ENCODE data around the gene PADI2. TPM values are rescaled to one million over a fixed set of nuclear protein-coding genes. Genes with fewer than 3 reads are reported as not detected.

PADI2 gene
- total and polyA plus RNA-seq, 2 donors (not counting 1 experiment from before 2014, with no cell fraction given), result 0.25 to 14.2 TPM

DNA sequence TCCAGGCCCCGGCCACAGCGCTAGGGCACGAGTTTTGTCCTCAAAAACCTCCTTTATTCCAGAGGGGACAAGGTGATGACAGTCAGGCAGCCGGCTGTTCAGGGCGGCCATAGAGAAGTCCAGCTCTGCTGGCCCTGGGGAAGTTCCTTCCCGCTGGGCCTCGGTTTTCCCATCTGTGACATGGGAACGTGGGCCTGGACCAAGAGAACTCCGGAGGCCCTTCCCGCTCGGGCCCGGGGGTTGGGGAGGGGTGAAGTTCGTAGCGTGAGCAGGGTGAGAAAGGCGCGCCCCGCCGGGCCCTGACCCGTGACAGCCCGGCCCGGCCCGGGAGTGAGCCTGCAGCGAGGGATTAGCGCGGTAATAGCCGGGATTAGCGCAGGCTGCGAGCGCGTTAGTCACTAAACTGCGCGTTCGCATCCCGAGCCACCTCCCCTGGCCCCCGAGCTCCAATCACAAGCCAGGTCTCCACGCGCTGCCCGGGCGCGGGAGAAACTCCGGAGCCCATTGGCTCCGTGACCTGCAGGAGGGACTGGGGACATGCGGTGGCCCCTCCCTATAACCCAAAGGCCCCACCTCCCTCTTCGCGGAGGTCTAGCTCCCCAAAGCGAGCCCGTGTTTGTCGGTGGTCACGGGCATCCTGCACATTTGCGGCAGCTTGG lies 29.8 kb upstream of the PADI2 start:
- no peak overlapping the region for H3K4me2 ChIP-seq (replicated peaks; ENCODE audit: low read depth, low read length, poor library complexity, severe bottlenecking)
- intact Hi-C loops (cut with micrococcal nuclease), result no loop called here
- Mint-ChIP-seq H3K27me3 (peaks cover 38% of the 10 kb centered on the region), H3K4me3 (no peak overlapping the region), H3K4me1 (no peaks in the 10 kb centered on the region), H3K9me3 (ENCODE audit: insufficient read depth) (peaks cover 10% of the 10 kb centered on the region), H3K27ac (no peak overlapping the region)
- TF ChIP-seq EZH2 (IDR thresholded peaks at IDR 0.05; ENCODE audit: borderline replicate concordance, insufficient read depth, low read depth, low read length, poor library complexity, severe bottlenecking), result no peak
- TF ChIP-seq, protein P1, sequence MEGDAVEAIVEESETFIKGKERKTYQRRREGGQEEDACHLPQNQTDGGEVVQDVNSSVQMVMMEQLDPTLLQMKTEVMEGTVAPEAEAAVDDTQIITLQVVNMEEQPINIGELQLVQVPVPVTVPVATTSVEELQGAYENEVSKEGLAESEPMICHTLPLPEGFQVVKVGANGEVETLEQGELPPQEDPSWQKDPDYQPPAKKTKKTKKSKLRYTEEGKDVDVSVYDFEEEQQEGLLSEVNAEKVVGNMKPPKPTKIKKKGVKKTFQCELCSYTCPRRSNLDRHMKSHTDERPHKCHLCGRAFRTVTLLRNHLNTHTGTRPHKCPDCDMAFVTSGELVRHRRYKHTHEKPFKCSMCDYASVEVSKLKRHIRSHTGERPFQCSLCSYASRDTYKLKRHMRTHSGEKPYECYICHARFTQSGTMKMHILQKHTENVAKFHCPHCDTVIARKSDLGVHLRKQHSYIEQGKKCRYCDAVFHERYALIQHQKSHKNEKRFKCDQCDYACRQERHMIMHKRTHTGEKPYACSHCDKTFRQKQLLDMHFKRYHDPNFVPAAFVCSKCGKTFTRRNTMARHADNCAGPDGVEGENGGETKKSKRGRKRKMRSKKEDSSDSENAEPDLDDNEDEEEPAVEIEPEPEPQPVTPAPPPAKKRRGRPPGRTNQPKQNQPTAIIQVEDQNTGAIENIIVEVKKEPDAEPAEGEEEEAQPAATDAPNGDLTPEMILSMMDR (IDR thresholded peaks at IDR 0.05), result no peak
- ATAC-seq (ENCODE audit: low read depth) (no peak), DNase-seq (no peak)
- H3K9ac ChIP-seq (ENCODE audit: low read length), result no peak overlapping the region
- no peaks in the 10 kb centered on the region for H4K20me1 ChIP-seq (ENCODE audit: control insufficient read depth, insufficient read depth, low read length, poor library complexity, severe bottlenecking)
- H3K27ac ChIP-seq (ENCODE audit: low read length in 2 of 2), result no peak overlapping the region
- WGBS (ENCODE audit: insufficient coverage), result 60% methylated on average over 42 of the region's 50 CpGs
- ChIA-PET POLR2A (no interaction called here), CTCF (interaction anchor here (0.6 kb wide), 1 partner anchor 290 kb away, joined by 3 read pairs; no protein-coding TSS in a partner anchor)
- H3K79me2 ChIP-seq (ENCODE audit: control insufficient read depth, insufficient read depth, low read length), result no peaks in the 10 kb centered on the region
- no peak overlapping the region for H2AFZ ChIP-seq (ENCODE audit: insufficient read depth, low read depth, low read length, poor library complexity, severe bottlenecking)
- peaks cover 0 to 31% (median 9%) of the 10 kb centered on the region in 3 donors for H3K9me3 ChIP-seq (ENCODE audit: control extremely low read depth in 1 of 3, control insufficient read depth in 2 of 3, insufficient read depth in 1 of 3, low read length in 2 of 3)
- H3K27me3 ChIP-seq (replicated peaks in 1 of 4; ENCODE audit: control extremely low read depth in 1 of 4, control insufficient read depth in 3 of 4, insufficient read depth in 4 of 4, low read length in 3 of 4), result peaks cover 0 to 24% (median 5%) of the 10 kb centered on the region in 4 experiments
- H3K36me3 ChIP-seq (replicated peaks in 1 of 2; ENCODE audit: control extremely low read depth in 1 of 2, control insufficient read depth in 1 of 2, extremely low read depth in 1 of 2, insufficient read depth in 2 of 2, low read length in 1 of 2), result no peaks in the 10 kb centered on the region
- H3K4me1 ChIP-seq (ENCODE audit: control insufficient read depth in 2 of 2, insufficient read depth in 2 of 2, low read length in 2 of 2), result no peaks in the 10 kb centered on the region
- H3K4me3 ChIP-seq (ENCODE audit: control extremely low read depth in 1 of 5, extremely low read depth in 1 of 5, insufficient read depth in 1 of 5, low read depth in 2 of 5, low read length in 4 of 5), result no peak overlapping the region

DNA sequence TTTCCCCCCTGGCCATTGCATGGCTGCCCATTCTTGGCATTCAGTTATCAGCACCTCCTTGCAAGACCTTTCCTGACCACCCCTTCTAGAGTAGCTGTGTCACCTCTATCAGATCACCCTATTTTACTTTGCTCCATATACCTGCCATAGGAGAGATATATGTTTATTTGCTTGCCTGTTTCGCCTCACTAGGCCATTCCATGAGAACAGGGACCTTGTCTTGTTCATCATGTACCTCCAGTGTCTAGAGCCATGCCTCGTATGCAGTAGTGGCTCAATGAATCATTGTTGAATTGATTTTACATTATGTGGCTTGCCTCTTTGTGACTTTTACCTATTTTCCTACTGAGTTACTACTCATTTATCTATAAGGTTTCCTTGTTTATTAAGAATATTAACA lies 26.4 kb upstream of the PADI2 start:
- Histone ChIP-seq H3K36me3 (replicated peaks in 1 of 2; ENCODE audit: control extremely low read depth in 1 of 2, control insufficient read depth in 1 of 2, extremely low read depth in 1 of 2, insufficient read depth in 2 of 2, low read length in 1 of 2) (no peaks in the 10 kb centered on the region), H3K79me2 (ENCODE audit: control insufficient read depth, insufficient read depth, low read length) (no peaks in the 10 kb centered on the region), H3K4me3 (ENCODE audit: control extremely low read depth in 1 of 5, extremely low read depth in 1 of 5, insufficient read depth in 1 of 5, low read depth in 2 of 5, low read length in 4 of 5) (no peak overlapping the region), H3K4me1 (ENCODE audit: control insufficient read depth in 2 of 2, insufficient read depth in 2 of 2, low read length in 2 of 2) (peaks cover 5 to 16% of the 10 kb centered on the region in 2 donors), H3K27ac (ENCODE audit: low read length in 2 of 2) (no peak overlapping the region), H3K4me2 (replicated peaks; ENCODE audit: low read depth, low read length, poor library complexity, severe bottlenecking) (no peak overlapping the region), H4K20me1 (ENCODE audit: control insufficient read depth, insufficient read depth, low read length, poor library complexity, severe bottlenecking) (no peaks in the 10 kb centered on the region), H3K9ac (ENCODE audit: low read length) (no peak overlapping the region), H3K27me3 (replicated peaks in 1 of 4; ENCODE audit: control extremely low read depth in 1 of 4, control insufficient read depth in 3 of 4, insufficient read depth in 4 of 4, low read length in 3 of 4) (peaks cover 0 to 17% (median 5%) of the 10 kb centered on the region in 4 experiments), H2AFZ (ENCODE audit: insufficient read depth, low read depth, low read length, poor library complexity, severe bottlenecking) (no peak overlapping the region), H3K9me3 (ENCODE audit: control extremely low read depth in 1 of 3, control insufficient read depth in 2 of 3, insufficient read depth in 1 of 3, low read length in 2 of 3) (peaks cover 0 to 13% (median 0%) of the 10 kb centered on the region in 3 donors)
- Mint-ChIP-seq H3K4me1 (peaks cover 16% of the 10 kb centered on the region), H3K9me3 (ENCODE audit: insufficient read depth) (peaks cover 2% of the 10 kb centered on the region), H3K4me3 (no peak overlapping the region), H3K27ac (no peak overlapping the region), H3K27me3 (peaks cover 19% of the 10 kb centered on the region)
- DNase-seq (no peak), ATAC-seq (ENCODE audit: low read depth) (no peak)
- no CpG with 5 or more reads among the region's 2 CpGs for WGBS (ENCODE audit: insufficient coverage)
- ChIA-PET POLR2A (no interaction called here), CTCF (no interaction called here)
- intact Hi-C loops (cut with micrococcal nuclease), result no loop called here
- TF ChIP-seq EZH2 (IDR thresholded peaks at IDR 0.05; ENCODE audit: borderline replicate concordance, insufficient read depth, low read depth, low read length, poor library complexity, severe bottlenecking), result no peak
- TF ChIP-seq, protein P1 (IDR thresholded peaks at IDR 0.05), result no peak

Measured in B cell (primary cell).